SK-N-SH (cell line): Measurements from ENCODE around the gene CHST11. TPM values are rescaled to one million over a fixed set of nuclear protein-coding genes. Genes with fewer than 3 reads are reported as not detected.

Experiments
- CTCF ChIA-PET: fragments of 300-600, 350-600 bp; formaldehyde crosslinking; extraction: SDS; loops from one replicate; lab custom pipeline; 2021; lab: Yijun Ruan, JAX
- POLR2A ChIA-PET: fragments of 350-600 bp; sonication (Branson Sonifier 250); formaldehyde crosslinking; extraction: SDS; loops from one replicate; lab custom pipeline; 2020; ENCODE audit warnings: antibody characterized with exemption, inconsistent platforms; lab: Yijun Ruan, JAX
- DNase-seq: peaks from one replicate; pipeline ENCODE4 v3.0.0; 2012
- H2AFZ ChIP-seq: fragments of 200-600 bp; sonication (generic); 2 replicates; pipeline ENCODE4 v1.8.1; 2016; ENCODE audit warnings: antibody characterized with exemption, mild to moderate bottlenecking, low read depth
- H3F3A ChIP-seq: fragments of 200-600 bp; sonication (generic); replicated peaks from 2 replicates; pipeline ENCODE3; 2016; ENCODE audit warnings: antibody characterized with exemption, mild to moderate bottlenecking; ENCODE audit not compliant: insufficient read depth
- H3K27ac ChIP-seq, 2 experiments: fragments of 200-500 bp in 1 of 2; fragments of 200-600 bp in 1 of 2; sonication (Bioruptor generic) in 1 of 2; sonication (generic), shearing (Covaris generic) in 1 of 2; 2 replicates each; pipeline versions ENCODE4 v1.5.1 to v1.6.1; 2014 to 2016; ENCODE audit warnings: low read depth in 2 of 2, inconsistent platforms in 1 of 2, low read length in 1 of 2, mild to moderate bottlenecking in 1 of 2, mixed read lengths in 1 of 2
- H3K27me3 ChIP-seq: fragments of 200-600 bp; sonication (generic), shearing (Covaris generic); 2 replicates; pipeline ENCODE4 v1.6.1; 2016; ENCODE audit warnings: mixed run types; ENCODE audit not compliant: insufficient read depth
- H3K36me3 ChIP-seq, 2 experiments: fragments of 200-500 bp in 1 of 2; fragments of 200-600 bp in 1 of 2; sonication (Bioruptor generic) in 1 of 2; sonication (generic) in 1 of 2; replicated peaks in 1 of 2; 2 replicates each; pipeline versions ENCODE3 to v1.5.1; 2014 to 2016; ENCODE audit warnings: low read length in 1 of 2, mild to moderate bottlenecking in 1 of 2; ENCODE audit not compliant: insufficient read depth in 2 of 2, control insufficient read depth in 1 of 2
- H3K4me1 ChIP-seq, 2 experiments: fragments of 200-500 bp in 1 of 2; fragments of 200-600 bp in 1 of 2; sonication (Bioruptor generic) in 1 of 2; sonication (generic), shearing (Covaris generic) in 1 of 2; 2 replicates each; pipeline versions ENCODE4 v1.5.1 to v1.6.1; 2014 to 2016; ENCODE audit warnings: low read depth in 1 of 2, low read length in 1 of 2, mixed run types in 1 of 2; ENCODE audit not compliant: insufficient read depth in 2 of 2, control insufficient read depth in 1 of 2
- H3K4me2 ChIP-seq: fragments of 200-600 bp; sonication (generic), shearing (Covaris generic); 2 replicates; pipeline ENCODE4 v1.6.1; 2017; ENCODE audit warnings: mixed run types
- H3K4me3 ChIP-seq, 2 experiments: fragments of 200-500 bp in 1 of 2; fragments of 200-600 bp in 1 of 2; sonication (Bioruptor generic) in 1 of 2; sonication (generic), shearing (Covaris generic) in 1 of 2; 2 replicates each; pipeline versions ENCODE4 v1.5.1 to v1.8.1; 2014 to 2016; ENCODE audit warnings: low read depth in 2 of 2, inconsistent platforms in 1 of 2, low read length in 1 of 2, mild to moderate bottlenecking in 1 of 2, mixed read lengths in 1 of 2, moderate library complexity in 1 of 2
- H3K79me2 ChIP-seq: fragments of 200-600 bp; sonication (generic); 2 replicates; pipeline ENCODE4 v1.8.1; 2017; ENCODE audit warnings: mild to moderate bottlenecking; ENCODE audit not compliant: insufficient read depth
- H3K9ac ChIP-seq: fragments of 200-600 bp; sonication (generic); 2 replicates; pipeline ENCODE4 v1.6.1; 2017; ENCODE audit warnings: mixed run types
- H3K9me2 ChIP-seq: fragments of 200-600 bp; sonication (generic); 2 replicates; pipeline ENCODE4 v1.6.1; 2017; ENCODE audit warnings: mixed run types
- H3K9me3 ChIP-seq: fragments of 200-600 bp; sonication (generic); 2 replicates; pipeline ENCODE4 v1.6.1; 2017; ENCODE audit warnings: mixed run types, mild to moderate bottlenecking, moderate library complexity
- H4K20me1 ChIP-seq: fragments of 200-600 bp; sonication (generic); 2 replicates; pipeline ENCODE4 v1.6.1; 2017; ENCODE audit warnings: mild to moderate bottlenecking, mixed run types; ENCODE audit not compliant: insufficient read depth
- ELF1 ChIP-seq: IDR thresholded peaks from 2 replicates; pipeline ENCODE4 v1.4.0; 2012
- EZH2phosphoT487 ChIP-seq: fragments of 200-600 bp; sonication (generic); IDR thresholded peaks from 2 replicates; pipeline ENCODE4 v1.6.1; 2017; ENCODE audit warnings: low read depth, mixed run types, mild to moderate bottlenecking, antibody characterized with exemption, moderate library complexity, borderline replicate concordance
- FOSL2 ChIP-seq: IDR thresholded peaks from 2 replicates; pipeline ENCODE4 v1.4.0; 2012; ENCODE audit warnings: low read depth, mild to moderate bottlenecking, moderate library complexity, borderline replicate concordance
- FOXJ3 ChIP-seq: sonication (generic); formaldehyde crosslinking; IDR thresholded peaks from 2 replicates; pipeline ENCODE4 v1.5.1; 2020; ENCODE audit warnings: mild to moderate bottlenecking, missing genetic modification reagents
- FOXM1 ChIP-seq: IDR thresholded peaks from 2 replicates; pipeline ENCODE4 v1.4.0; 2012; ENCODE audit warnings: low read depth, mild to moderate bottlenecking
- GABPA ChIP-seq: IDR thresholded peaks from 2 replicates; pipeline ENCODE4 v1.4.0; 2012; ENCODE audit warnings: low read depth, mild to moderate bottlenecking
- JUND ChIP-seq: IDR thresholded peaks from 2 replicates; pipeline ENCODE4 v1.4.0; 2012
- MEF2A ChIP-seq: IDR thresholded peaks from 2 replicates; pipeline ENCODE4 v1.4.0; 2012; ENCODE audit warnings: low read depth, borderline replicate concordance
- PBX3 ChIP-seq: IDR thresholded peaks from 2 replicates; pipeline ENCODE4; 2012
- RFX5 ChIP-seq: IDR thresholded peaks from 2 replicates; pipeline ENCODE4 v1.6.1; 2012; ENCODE audit warnings: mild to moderate bottlenecking, improper control_type of control experiment, low read length
- RXRA ChIP-seq: IDR thresholded peaks from 2 replicates; pipeline ENCODE4 v1.4.0; 2012; ENCODE audit warnings: low read depth, mild to moderate bottlenecking, borderline replicate concordance
- SIN3A ChIP-seq: IDR thresholded peaks from 2 replicates; pipeline ENCODE4 v1.6.1; 2012; ENCODE audit warnings: low read depth, mild to moderate bottlenecking, low read length, moderate library complexity, borderline replicate concordance
- SMC3 ChIP-seq: IDR thresholded peaks from 2 replicates; pipeline ENCODE4 v1.6.1; 2012; ENCODE audit warnings: low read depth, low read length, improper control_type of control experiment
- USF1 ChIP-seq: IDR thresholded peaks from 2 replicates; pipeline ENCODE4 v1.4.0; 2012; ENCODE audit warnings: low read depth, borderline replicate concordance
- WGBS: methylation state at CpG from one replicate; pipeline ENCODE4 v1.1.6; 2017; ENCODE audit warnings: low lambda C conversion rate; 5-methylcytosine and 5-hydroxymethylcytosine counted together
- polyA plus RNA-seq, 3 experiments: library from polyadenylated mRNA; depleted of rRNA; stranded (reverse); fragments of >200 nt; gene quantifications; 2 replicates each; pipeline ENCODE4 v1.2.3, GENCODE V29; 2012
- TF ChIP-seq, protein P1 (sequence below): fragments of 200-600 bp; sonication (generic); IDR thresholded peaks from 2 replicates; pipeline ENCODE4 v1.6.1; 2017; ENCODE audit warnings: antibody characterized with exemption, mild to moderate bottlenecking, moderate library complexity

Gene CHST11
- polyA plus RNA-seq, 1 of the 3 experiments (the other 2 are of a cell fraction): 18.6 TPM

GRCh38 chr12:104471336-104471735 lies 14.6 kb downstream of the CHST11 start:
- H3K36me3 ChIP-seq: no peaks in the 10 kb centered on the region
- H3K9ac ChIP-seq: no peak overlapping the region
- no peaks in the 10 kb centered on the region; a peak in 1 of 4 replicates for H3K4me1 ChIP-seq
- no peak overlapping the region for H2AFZ ChIP-seq
- H3K27ac ChIP-seq: no peak overlapping the region
- no peak overlapping the region for H3K4me3 ChIP-seq
- H4K20me1 ChIP-seq: no peaks in the 10 kb centered on the region
- H3K9me3 ChIP-seq: no peaks in the 10 kb centered on the region
- ChIA-PET POLR2A (no interaction called here), CTCF (no interaction called here)
- DNase-seq: no peak
- H3K27me3 ChIP-seq: no peaks in the 10 kb centered on the region
- 93% methylated on average over 3 of the region's 3 CpGs for WGBS
- H3F3A ChIP-seq: peaks cover 3% of the 10 kb centered on the region
- H3K9me2 ChIP-seq: no peaks in the 10 kb centered on the region
- H3K79me2 ChIP-seq: no peaks in the 10 kb centered on the region; the same call in 1 of the 2 replicates
- TF ChIP-seq FOXJ3 (CRISPR knock-in tag) (no peak), EZH2phosphoT487 (no peak), SMC3 (no peak), RFX5 (no peak), JUND (no peak), MEF2A (no peak), ELF1 (no peak), SIN3A (no peak), FOSL2 (no peak), GABPA (no peak)
- TF ChIP-seq, protein P1, sequence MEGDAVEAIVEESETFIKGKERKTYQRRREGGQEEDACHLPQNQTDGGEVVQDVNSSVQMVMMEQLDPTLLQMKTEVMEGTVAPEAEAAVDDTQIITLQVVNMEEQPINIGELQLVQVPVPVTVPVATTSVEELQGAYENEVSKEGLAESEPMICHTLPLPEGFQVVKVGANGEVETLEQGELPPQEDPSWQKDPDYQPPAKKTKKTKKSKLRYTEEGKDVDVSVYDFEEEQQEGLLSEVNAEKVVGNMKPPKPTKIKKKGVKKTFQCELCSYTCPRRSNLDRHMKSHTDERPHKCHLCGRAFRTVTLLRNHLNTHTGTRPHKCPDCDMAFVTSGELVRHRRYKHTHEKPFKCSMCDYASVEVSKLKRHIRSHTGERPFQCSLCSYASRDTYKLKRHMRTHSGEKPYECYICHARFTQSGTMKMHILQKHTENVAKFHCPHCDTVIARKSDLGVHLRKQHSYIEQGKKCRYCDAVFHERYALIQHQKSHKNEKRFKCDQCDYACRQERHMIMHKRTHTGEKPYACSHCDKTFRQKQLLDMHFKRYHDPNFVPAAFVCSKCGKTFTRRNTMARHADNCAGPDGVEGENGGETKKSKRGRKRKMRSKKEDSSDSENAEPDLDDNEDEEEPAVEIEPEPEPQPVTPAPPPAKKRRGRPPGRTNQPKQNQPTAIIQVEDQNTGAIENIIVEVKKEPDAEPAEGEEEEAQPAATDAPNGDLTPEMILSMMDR: no peak
- no peak overlapping the region for H3K4me2 ChIP-seq

DNA sequence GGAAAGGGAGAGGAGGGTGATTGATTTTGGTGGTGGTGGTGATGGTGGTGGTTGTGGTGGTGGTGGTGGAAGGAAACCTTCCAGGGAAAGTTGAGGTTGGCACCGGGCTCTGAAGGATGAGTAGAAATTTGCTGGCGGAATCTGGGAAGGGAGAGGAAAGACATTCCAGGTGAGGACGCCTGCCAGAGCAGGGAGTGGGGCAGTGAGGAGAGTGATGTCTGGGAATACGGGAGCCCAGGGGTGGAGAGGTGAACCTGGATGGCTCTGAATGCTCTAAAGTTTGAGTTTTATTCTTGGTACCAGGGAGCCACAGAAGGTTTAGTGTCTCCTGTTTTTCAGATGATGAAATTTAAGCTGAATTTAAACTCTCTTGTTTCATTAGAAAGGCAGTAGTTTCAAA lies 16.0 kb downstream of the CHST11 start:
- Histone ChIP-seq H3K4me3 (no peak overlapping the region), H3F3A (peaks cover 3% of the 10 kb centered on the region), H3K4me1 (no peaks in the 10 kb centered on the region; a peak in 1 of 4 replicates), H3K36me3 (no peaks in the 10 kb centered on the region), H3K79me2 (no peaks in the 10 kb centered on the region; the same call in 1 of the 2 replicates), H3K9ac (no peak overlapping the region), H2AFZ (no peak overlapping the region), H3K9me2 (no peaks in the 10 kb centered on the region), H3K27ac (no peak overlapping the region), H3K27me3 (no peaks in the 10 kb centered on the region), H3K4me2 (no peak overlapping the region), H4K20me1 (no peaks in the 10 kb centered on the region), H3K9me3 (no peaks in the 10 kb centered on the region)
- ChIA-PET POLR2A (no interaction called here), CTCF (interaction anchor here (1.0 to 1.9 kb wide), 3 partner anchors 14 to 404 kb away, joined by 3 to 10 read pairs (median 4); no protein-coding TSS in a partner anchor)
- WGBS: 88% methylated on average over 4 of the region's 4 CpGs
- DNase-seq: no peak
- no peak for TF ChIP-seq MEF2A
- TF ChIP-seq SMC3: no peak
- TF ChIP-seq RXRA: no peak
- no peak for TF ChIP-seq USF1
- no peak for TF ChIP-seq PBX3
- TF ChIP-seq FOXM1: no peak
- TF ChIP-seq FOXJ3 (CRISPR knock-in tag): no peak
